H1 (cell line): ENCODE data around the gene LY6G6D. TPM values are rescaled to one million over a fixed set of nuclear protein-coding genes. Genes with fewer than 3 reads are reported as not detected.

Experiments used
- CTCF ChIA-PET: fragments of 300-600 bp; sonication (Branson Sonifier 250); formaldehyde crosslinking; loops from one replicate; lab custom pipeline; 2021; ENCODE audit not compliant: partially characterized antibody; lab: Charles Lee
- POLR2A ChIA-PET: fragments of 300-600 bp; sonication (Branson Sonifier 250); formaldehyde crosslinking; loops from one replicate; lab custom pipeline; 2021; ENCODE audit warnings: inconsistent platforms; ENCODE audit not compliant: partially characterized antibody; lab: Charles Lee
- DNase-seq, 2 experiments: peaks; one replicate each; pipeline versions ENCODE4 v3.0.0 to v3.0.0-alpha.2; 2010 to 2022; ENCODE audit warnings: low spot score in 2 of 2, low read depth in 1 of 2, mixed read lengths in 1 of 2
- FAIRE-seq: peaks from 2 replicates; lab custom pipeline; 2011; peaks lifted over from hg19 to GRCh38; lab: Jason Lieb, UNC
- H2AFZ ChIP-seq: 2 replicates; pipeline ENCODE4 v1.8.1; 2012; ENCODE audit warnings: low read length, inconsistent platforms
- H2AK5ac ChIP-seq: 2 replicates; pipeline ENCODE4 v1.6.1; 2013; ENCODE audit warnings: low read depth, low read length
- H2BK120ac ChIP-seq: replicated peaks from 2 replicates; pipeline ENCODE3; 2013; ENCODE audit warnings: low read depth, low read length, inconsistent platforms
- H2BK12ac ChIP-seq: 2 replicates; pipeline ENCODE4 v1.6.1; 2013; ENCODE audit warnings: low read depth, low read length
- H2BK15ac ChIP-seq: 2 replicates; pipeline ENCODE4 v1.6.1; 2013; ENCODE audit warnings: low read length
- H2BK20ac ChIP-seq: 2 replicates; pipeline ENCODE4 v1.6.1; 2013; ENCODE audit warnings: low read length
- H2BK5ac ChIP-seq: 2 replicates; pipeline ENCODE4 v1.6.1; 2013; ENCODE audit warnings: low read depth, low read length
- H3K14ac ChIP-seq: 2 replicates; pipeline ENCODE4 v1.6.1; 2013; ENCODE audit warnings: inconsistent platforms; ENCODE audit not compliant: insufficient read length
- H3K18ac ChIP-seq: 2 replicates; pipeline ENCODE4 v1.6.1; 2013; ENCODE audit warnings: low read length; ENCODE audit errors: extremely low read depth
- H3K23ac ChIP-seq: 2 replicates; pipeline ENCODE4 v1.6.1; 2013; ENCODE audit warnings: inconsistent platforms; ENCODE audit not compliant: insufficient read length
- H3K23me2 ChIP-seq: 2 replicates; pipeline ENCODE4 v1.6.1; 2013; ENCODE audit warnings: low read depth, low read length
- H3K27ac ChIP-seq: 2 replicates; pipeline ENCODE4 v1.6.1; 2011; ENCODE audit warnings: low read depth, low read length, inconsistent platforms
- H3K27me3 ChIP-seq, 4 experiments: replicated peaks in 1 of 4; 1 replicate in 1 of 4; 2 replicates in 3 of 4; pipeline versions ENCODE4 v1.6.1 to v1.8.1; 2011 to 2013; ENCODE audit warnings: low read length in 3 of 4, mild to moderate bottlenecking in 3 of 4, inconsistent platforms in 2 of 4, mixed read lengths in 2 of 4, moderate library complexity in 1 of 4; ENCODE audit not compliant: control insufficient read depth in 3 of 4, insufficient read depth in 3 of 4; ENCODE audit errors: extremely low read depth in 1 of 4
- H3K36me3 ChIP-seq, 4 experiments: 2 replicates each; pipeline versions ENCODE4 v1.6.1 to v1.8.1; 2011 to 2013; ENCODE audit warnings: mild to moderate bottlenecking in 4 of 4, low read length in 3 of 4, moderate library complexity in 2 of 4, control low read depth in 1 of 4, inconsistent platforms in 1 of 4; ENCODE audit not compliant: insufficient read depth in 4 of 4, control insufficient read depth in 2 of 4
- H3K4ac ChIP-seq: replicated peaks from 2 replicates; pipeline ENCODE3; 2013; ENCODE audit warnings: low read length, low read depth, mixed read lengths, inconsistent platforms; ENCODE audit not compliant: insufficient read length
- H3K4me1 ChIP-seq, 4 experiments: replicated peaks in 1 of 4; 1 replicate in 1 of 4; 2 replicates in 3 of 4; pipeline versions ENCODE4 v1.6.1 to v1.8.1; 2011 to 2013; ENCODE audit warnings: low read length in 3 of 4, inconsistent platforms in 2 of 4, mixed read lengths in 1 of 4; ENCODE audit not compliant: insufficient read depth in 4 of 4, control insufficient read depth in 3 of 4
- H3K4me2 ChIP-seq, 2 experiments: 2 replicates each; pipeline versions ENCODE4 v1.6.1 to v1.8.1; 2011 to 2013; ENCODE audit warnings: low read depth in 2 of 2, low read length in 2 of 2, control low read depth in 1 of 2, inconsistent platforms in 1 of 2, mild to moderate bottlenecking in 1 of 2; ENCODE audit not compliant: insufficient read depth in 1 of 2
- H3K4me3 ChIP-seq, 4 experiments: fragments of 200-600, 300-600 bp in 1 of 4; sonication (generic), shearing (Covaris generic), sonication (Bioruptor Twin) in 1 of 4; 2 replicates each; pipeline versions ENCODE4 v1.5.1 to v1.8.1; 2011 to 2016; ENCODE audit warnings: low read length in 4 of 4, low read depth in 3 of 4, control low read depth in 2 of 4, inconsistent platforms in 2 of 4, mild to moderate bottlenecking in 2 of 4, mixed read lengths in 1 of 4, moderate library complexity in 1 of 4; ENCODE audit not compliant: insufficient read depth in 2 of 4; ENCODE audit errors: extremely low read depth in 1 of 4
- H3K56ac ChIP-seq: replicated peaks from 2 replicates; pipeline ENCODE3; 2013; ENCODE audit warnings: low read depth, mild to moderate bottlenecking, mixed read lengths, low read length, inconsistent platforms; ENCODE audit not compliant: insufficient read length
- H3K79me1 ChIP-seq: 2 replicates; pipeline ENCODE4 v1.6.1; 2013; ENCODE audit warnings: low read depth, low read length, control low read depth
- H3K79me2 ChIP-seq, 2 experiments: 2 replicates each; pipeline versions ENCODE4 v1.6.1 to v1.8.1; 2012 to 2013; ENCODE audit warnings: low read length in 2 of 2, mild to moderate bottlenecking in 2 of 2, inconsistent platforms in 1 of 2; ENCODE audit not compliant: insufficient read depth in 2 of 2, control insufficient read depth in 1 of 2
- H3K9ac ChIP-seq, 4 experiments: replicated peaks in 1 of 4; 1 replicate in 1 of 4; 2 replicates in 3 of 4; pipeline versions ENCODE4 v1.6.1 to v1.8.1; 2011 to 2013; ENCODE audit warnings: low read depth in 3 of 4, low read length in 3 of 4, control low read depth in 2 of 4, mild to moderate bottlenecking in 2 of 4, moderate library complexity in 2 of 4, inconsistent platforms in 1 of 4; ENCODE audit errors: extremely low read depth in 1 of 4
- H3K9me3 ChIP-seq, 2 experiments: 2 replicates each; pipeline versions ENCODE4 v1.6.1 to v1.8.1; 2012 to 2013; ENCODE audit warnings: mild to moderate bottlenecking in 2 of 2, moderate library complexity in 2 of 2, control low read depth in 1 of 2, inconsistent platforms in 1 of 2, low read depth in 1 of 2, low read length in 1 of 2, mixed read lengths in 1 of 2; ENCODE audit not compliant: insufficient read depth in 2 of 2
- H4K20me1 ChIP-seq, 2 experiments: replicated peaks in 1 of 2; 2 replicates each; pipeline versions ENCODE3 to v1.8.1; 2011 to 2013; ENCODE audit warnings: inconsistent platforms in 2 of 2, low read length in 2 of 2, mild to moderate bottlenecking in 1 of 2; ENCODE audit not compliant: insufficient read depth in 2 of 2, control insufficient read depth in 1 of 2
- H4K5ac ChIP-seq: 2 replicates; pipeline ENCODE4 v1.6.1; 2013; ENCODE audit warnings: low read length, low read depth, mixed read lengths, inconsistent platforms; ENCODE audit not compliant: insufficient read length
- H4K8ac ChIP-seq: 2 replicates; pipeline ENCODE4 v1.8.0; 2013; ENCODE audit warnings: mild to moderate bottlenecking, moderate library complexity, low read length, inconsistent platforms; ENCODE audit not compliant: insufficient read depth; ENCODE audit errors: extremely low read depth
- H4K91ac ChIP-seq: replicated peaks from 2 replicates; pipeline ENCODE3; 2013; ENCODE audit warnings: low read length, mixed read lengths, inconsistent platforms; ENCODE audit not compliant: insufficient read length
- CEBPB ChIP-seq: IDR thresholded peaks from 2 replicates; pipeline ENCODE4 v1.6.1; 2012; ENCODE audit warnings: low read depth, low read length
- GTF2F1 ChIP-seq: IDR thresholded peaks from 2 replicates; pipeline ENCODE4 v1.6.1; 2012; ENCODE audit warnings: low read depth, low read length, improper control_type of control experiment, borderline replicate concordance
- TAF7 ChIP-seq: optimal IDR thresholded peaks from 2 replicates; pipeline ENCODE3; 2011; ENCODE audit warnings: low read depth, mild to moderate bottlenecking, inconsistent platforms, low read length, moderate library complexity, borderline replicate concordance
- TBP ChIP-seq: IDR thresholded peaks from 2 replicates; pipeline ENCODE4 v1.6.1; 2011; ENCODE audit warnings: low read depth, low read length, improper control_type of control experiment
- WGBS, 2 experiments: shearing (Covaris generic) in 1 of 2; methylation state at CpG; one replicate each; pipeline versions ENCODE4 v1.1.6 to v1.1.7; 2013 to 2015; ENCODE audit warnings: low lambda C conversion rate in 2 of 2, mixed read lengths in 2 of 2, inconsistent platforms in 1 of 2, low coverage in 1 of 2, missing lambda C conversion rate in 1 of 2; ENCODE audit not compliant: insufficient replicate concordance in 2 of 2, insufficient coverage in 1 of 2, insufficient read length in 1 of 2; ENCODE audit errors: extremely low coverage in 1 of 2, missing lambda C conversion rate in 1 of 2; 5-methylcytosine and 5-hydroxymethylcytosine counted together
- polyA plus RNA-seq, 7 experiments: library from polyadenylated mRNA; depleted of rRNA in 3 of 7; stranded (reverse) in 5 of 7; unstranded in 2 of 7; fragments of >200 nt in 5 of 7; fragments of 200-250 nt in 2 of 7; gene quantifications; 1 replicate in 5 of 7; 2 replicates in 1 of 7; 4 replicates in 1 of 7; pipeline versions ENCODE4 v1.2.1 to v1.2.3, GENCODE V29; 2011 to 2013; ENCODE audit warnings: missing spikeins in 2 of 7, mixed read lengths in 2 of 7
- total RNA-seq: library from RNA; stranded (reverse); fragmentation: NEBNext Ultra II Directional; extraction: Animal tissue kit (Norgen Biotek cat#: 25700); gene quantifications from 2 replicates; pipeline ENCODE4 v1.2.1, GENCODE V29; 2021

Gene LY6G6D
- total and polyA plus RNA-seq, 2 of the 8 experiments (the other 6 are each of a cell fraction or from before 2014, with no cell fraction given): 1.8 TPM; not detected in 1

DNA sequence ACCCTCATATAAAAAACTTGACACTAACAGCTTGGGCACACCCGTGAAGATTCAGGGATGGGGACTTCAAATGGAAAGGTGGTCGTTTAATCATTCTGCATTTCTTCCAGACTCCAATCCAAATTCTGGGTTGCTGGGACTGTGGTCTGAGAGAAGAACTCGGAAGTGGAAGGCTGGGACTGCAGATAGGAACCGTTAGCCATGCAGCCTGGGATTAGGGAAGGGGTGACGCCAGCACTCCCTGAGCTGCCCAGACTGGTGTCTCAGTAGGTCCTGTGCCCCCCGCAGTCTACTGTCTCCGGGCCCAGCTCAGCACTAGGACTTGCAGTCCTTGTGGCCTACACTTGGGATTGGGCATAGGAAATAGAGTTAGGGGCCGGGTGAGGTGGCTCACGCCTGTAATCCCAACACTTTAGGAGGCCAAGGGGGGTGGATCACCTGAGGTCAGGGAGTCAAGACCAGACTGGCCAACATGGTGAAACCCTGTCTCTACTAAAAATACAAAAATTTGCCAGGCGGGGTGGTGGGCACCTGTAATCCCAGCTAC lies 21.7 kb downstream of the LY6G6D start:
- Histone ChIP-seq H3K4me2 (peak overlapping the region; percentile 78 to 99), H3K9ac (0 out of 7 replicates have a peak overlapping the region, but pooled peaks of 1 of the 4 experiments have one; percentile 66), H3K4ac (peak overlapping the region; percentile 11), H4K91ac (peak overlapping the region; percentile 20), H3K79me1 (peaks cover 8% of the 10 kb centered on the region; the same call in 1 of the 2 replicates), H3K23ac (no peak overlapping the region), H2BK120ac (peak overlapping the region; percentile 29), H3K56ac (no peak overlapping the region), H4K20me1 (peaks cover 4% of the 10 kb centered on the region in 2 experiments), H3K9me3 (no peaks in the 10 kb centered on the region; a peak in 1 of 4 replicates), H3K36me3 (peaks cover 10 to 27% (median 17%) of the 10 kb centered on the region in 4 experiments), H3K79me2 (peaks cover 0 to 26% of the 10 kb centered on the region in 2 experiments; a peak in 2 of 4 replicates), H3K14ac (no peak overlapping the region), H2AFZ (no peak overlapping the region), H3K4me1 (peaks cover 23 to 29% (median 25%) of the 10 kb centered on the region in 4 experiments), H4K5ac (no peak overlapping the region), H3K4me3 (peak overlapping the region; percentile 82 to 98 (median 92)), H4K8ac (no peak overlapping the region), H2BK15ac (peak overlapping the region; percentile 61; the same call in 1 of the 2 replicates), H3K18ac (peak overlapping the region; percentile 60), H3K27me3 (no peaks in the 10 kb centered on the region), H3K23me2 (peaks cover 20% of the 10 kb centered on the region), H2AK5ac (peak overlapping the region; percentile 57; the same call in 1 of the 2 replicates), H2BK5ac (peak overlapping the region; percentile 60; the same call in 1 of the 2 replicates), H2BK12ac (peak overlapping the region; percentile 35; the same call in 1 of the 2 replicates), H2BK20ac (no peak overlapping the region; the same call in 1 of the 2 replicates), H3K27ac (no peak overlapping the region)
- ChIA-PET POLR2A (interaction anchor here (0.8 to 8.7 kb wide), 16 partner anchors 12 to 195 kb away, joined by 3 to 73 read pairs (median 5); partner anchors contain the start of genes ABHD16A, DDX39B, HSPA1B and LSM2), CTCF (interaction anchor here (0.5 to 5.9 kb wide), 20 partner anchors 8 to 382 kb away, joined by 3 to 52 read pairs (median 3); partner anchors contain the start of genes APOM and DDAH2)
- FAIRE-seq: no peak
- 44% methylated on average over 10 of the region's 10 CpGs; no CpG with 5 or more reads in 1 of the 2 experiments for WGBS, 2 experiments
- no peak for DNase-seq
- no peak for TF ChIP-seq GTF2F1
- TF ChIP-seq TBP: no peak
- TF ChIP-seq TAF7: no peak
- no peak for TF ChIP-seq CEBPB
